Measurements from ENCODE around the gene ARFIP1. TPM values are rescaled to one million over a fixed set of nuclear protein-coding genes. Genes with fewer than 3 reads are reported as not detected.

ARFIP1 gene
- total RNA-seq, 1 experiment from 2014 or later, result 47.9 TPM

- no peak for DNase-seq (ENCODE audit: extremely low read depth, low read depth)
Observed at GRCh38 chr4:152956147-152956546, 176.4 kb downstream of the ARFIP1 start.

- peak; percentile 73 for DNase-seq (ENCODE audit: extremely low read depth, low read depth)
Observed at GRCh38 chr4:152956650-152957436, 177.1 kb downstream of the ARFIP1 start.

GRCh38 chr4:152957437-152958171 lies 177.8 kb downstream of the ARFIP1 start:
- peak; percentile 41 for DNase-seq (ENCODE audit: extremely low read depth, low read depth)

- no peak for DNase-seq (ENCODE audit: extremely low read depth, low read depth)
Observed at GRCh38 chr4:152959080-152959479, 179.3 kb downstream of the ARFIP1 start.

GRCh38 chr4:152960082-152960481 lies 180.3 kb downstream of the ARFIP1 start:
- no peak for DNase-seq (ENCODE audit: extremely low read depth, low read depth)

- peak; percentile 59 for DNase-seq (ENCODE audit: extremely low read depth, low read depth)
Observed at GRCh38 chr4:152961014-152961772, 181.4 kb downstream of the ARFIP1 start.

GRCh38 chr4:152961773-152962115 lies 182.0 kb downstream of the ARFIP1 start:
- DNase-seq (ENCODE audit: extremely low read depth, low read depth), result no peak

Other genes starting within 250 kb of the ARFIP1 start
- gene FBXW7, start 243.9 kb upstream of the ARFIP1 start, total RNA-seq (2014; rRNA removed; shearing (Covaris generic)), result 16.4 and 27.2 TPM in 2 replicates
- 3.5 and 4.2 TPM in 2 replicates for gene TMEM154, start 100.0 kb upstream of the ARFIP1 start, total RNA-seq (2014; rRNA removed; shearing (Covaris generic))
- 1.8 and 2.3 TPM in 2 replicates for gene TIGD4, start 224 bp upstream of the ARFIP1 start, total RNA-seq (2014; rRNA removed; shearing (Covaris generic))
- gene FHDC1, start 156.4 kb downstream of the ARFIP1 start, total RNA-seq (2014; rRNA removed; shearing (Covaris generic)), result 3.3 and 3.8 TPM in 2 replicates

All from NCI-H460 (cell line).